Ascending aorta (tissue), 2 donors: ENCODE data around the gene FOSB. TPM values are rescaled to one million over a fixed set of nuclear protein-coding genes. Genes with fewer than 3 reads are reported as not detected.

Experiments used
- DNase-seq, 2 donors: peaks; one replicate each; pipeline ENCODE4 v3.0.0-alpha.2; 2019; ENCODE audit warnings: low spot score in 2 of 2
- H3K27ac ChIP-seq, 2 donors: fragments of 200-600 bp; sonication (generic); one replicate each; pipeline ENCODE4 v1.5.1; 2016 to 2017; ENCODE audit warnings: mild to moderate bottlenecking in 1 of 2
- H3K27me3 ChIP-seq: fragments of 200-600 bp; sonication (generic); one replicate; pipeline ENCODE4 v1.5.1; 2017
- H3K36me3 ChIP-seq, 2 donors: fragments of 200-600 bp; sonication (generic); one replicate each; pipeline ENCODE4 v1.5.1; 2016
- H3K4me1 ChIP-seq, 2 donors: fragments of 200-600 bp; sonication (generic); one replicate each; pipeline ENCODE4 v1.5.1; 2016 to 2017; ENCODE audit warnings: mild to moderate bottlenecking in 1 of 2
- H3K4me3 ChIP-seq, 2 donors: fragments of 200-600 bp; sonication (generic); one replicate each; pipeline ENCODE4 v1.5.1; 2016 to 2017; ENCODE audit warnings: mild to moderate bottlenecking in 1 of 2
- H3K9me3 ChIP-seq, 2 donors: fragments of 200-600 bp; sonication (generic); one replicate each; pipeline ENCODE4 v1.5.1; 2016
- intact Hi-C: fragments of 100-400 bp; cut with DNase I; formaldehyde crosslinking; loops from one replicate; pipeline ENCODE4 v1.15.1; 2023
- total RNA-seq: library from RNA; depleted of rRNA; stranded (reverse); fragments of >200 nt; gene quantifications from one replicate; pipeline ENCODE4 v1.1.0, GENCODE V29; 2016
- TF ChIP-seq, protein P1 (sequence below), 3 experiments: fragments of 200-600 bp in 2 of 3; fragments of 450-650 bp in 1 of 3; sonication (generic) in 2 of 3; IDR thresholded peaks; one replicate each; pipeline ENCODE4 v1.5.1; 2016 to 2019; ENCODE audit warnings: antibody characterized with exemption in 3 of 3, mild to moderate bottlenecking in 1 of 3, moderate library complexity in 1 of 3

The FOSB gene
- total RNA-seq, 1 donor from 2014 or later: 511 TPM

DNA sequence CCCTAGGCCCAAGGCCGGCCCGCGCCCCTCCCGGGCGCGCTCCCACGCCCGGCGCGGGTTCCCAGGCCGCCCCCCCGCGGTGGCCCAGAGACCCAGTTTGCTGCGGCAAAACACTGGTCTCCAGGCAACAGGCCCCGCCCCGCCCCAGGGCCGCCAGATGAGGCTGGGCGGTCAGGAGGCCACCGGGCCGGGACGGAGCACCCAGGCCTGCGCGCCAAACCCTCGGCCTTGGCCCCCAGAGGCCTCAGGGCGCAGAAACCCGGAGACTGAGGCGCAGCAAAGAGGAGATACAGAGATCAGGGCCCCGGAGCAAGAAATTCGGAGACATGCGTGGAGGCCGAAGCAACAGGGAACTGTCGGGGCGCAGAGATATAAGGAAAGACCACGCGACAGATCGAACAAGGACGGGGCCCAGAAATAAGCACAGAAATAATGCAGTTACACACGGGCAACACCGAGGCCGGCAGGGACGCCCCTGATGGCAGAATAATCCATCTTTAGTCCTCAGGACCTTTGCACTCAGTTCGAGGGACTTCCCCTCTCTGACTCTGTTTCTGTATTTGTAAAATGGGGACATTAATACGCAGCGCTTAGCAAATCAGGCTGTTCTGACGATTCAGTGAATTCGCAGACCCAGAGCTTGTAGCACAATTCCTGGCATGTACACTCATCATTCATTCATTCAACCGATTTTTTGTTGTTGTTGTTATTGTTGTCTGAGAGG is 23.3 kb upstream of the FOSB start:
- intact Hi-C loops: no loop called here
- peak overlapping the region; percentile 56 to 64 for H3K4me3 ChIP-seq
- TF ChIP-seq, protein P1, sequence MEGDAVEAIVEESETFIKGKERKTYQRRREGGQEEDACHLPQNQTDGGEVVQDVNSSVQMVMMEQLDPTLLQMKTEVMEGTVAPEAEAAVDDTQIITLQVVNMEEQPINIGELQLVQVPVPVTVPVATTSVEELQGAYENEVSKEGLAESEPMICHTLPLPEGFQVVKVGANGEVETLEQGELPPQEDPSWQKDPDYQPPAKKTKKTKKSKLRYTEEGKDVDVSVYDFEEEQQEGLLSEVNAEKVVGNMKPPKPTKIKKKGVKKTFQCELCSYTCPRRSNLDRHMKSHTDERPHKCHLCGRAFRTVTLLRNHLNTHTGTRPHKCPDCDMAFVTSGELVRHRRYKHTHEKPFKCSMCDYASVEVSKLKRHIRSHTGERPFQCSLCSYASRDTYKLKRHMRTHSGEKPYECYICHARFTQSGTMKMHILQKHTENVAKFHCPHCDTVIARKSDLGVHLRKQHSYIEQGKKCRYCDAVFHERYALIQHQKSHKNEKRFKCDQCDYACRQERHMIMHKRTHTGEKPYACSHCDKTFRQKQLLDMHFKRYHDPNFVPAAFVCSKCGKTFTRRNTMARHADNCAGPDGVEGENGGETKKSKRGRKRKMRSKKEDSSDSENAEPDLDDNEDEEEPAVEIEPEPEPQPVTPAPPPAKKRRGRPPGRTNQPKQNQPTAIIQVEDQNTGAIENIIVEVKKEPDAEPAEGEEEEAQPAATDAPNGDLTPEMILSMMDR (IDR thresholded peaks at IDR 0.05): no peak
- no peaks in the 10 kb centered on the region for H3K9me3 ChIP-seq
- no peaks in the 10 kb centered on the region for H3K27me3 ChIP-seq
- H3K4me1 ChIP-seq: peaks cover 2 to 20% of the 10 kb centered on the region in 2 donors
- peak overlapping the region; percentile 90 to 94 for H3K27ac ChIP-seq
- DNase-seq: peak; percentile 88 to 98
- no peaks in the 10 kb centered on the region for H3K36me3 ChIP-seq

DNA sequence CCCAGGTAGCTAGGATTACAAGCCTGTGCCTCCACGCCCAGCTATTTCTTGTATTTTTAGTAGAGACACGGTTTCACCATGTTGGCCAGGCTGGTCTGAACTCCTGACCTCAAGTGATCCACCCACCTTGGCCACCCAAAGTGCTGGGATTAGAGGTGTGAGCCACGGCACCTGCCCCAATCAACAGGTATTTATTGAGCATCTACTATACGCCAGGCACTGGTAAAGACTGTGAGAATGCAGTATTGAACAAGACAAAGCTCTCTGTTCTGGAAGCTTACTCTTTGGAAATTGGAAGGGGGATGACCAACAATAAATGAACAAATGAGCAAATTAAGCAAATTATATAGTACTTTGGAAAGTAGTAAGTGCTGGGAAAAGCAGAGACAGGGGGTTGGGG is 22.7 kb upstream of the FOSB start:
- Histone ChIP-seq H3K4me3 (no peak overlapping the region), H3K36me3 (no peaks in the 10 kb centered on the region), H3K27me3 (no peaks in the 10 kb centered on the region), H3K9me3 (no peaks in the 10 kb centered on the region), H3K4me1 (peaks cover 5 to 21% of the 10 kb centered on the region in 2 donors), H3K27ac (peak overlapping the region; percentile 90 to 94)
- intact Hi-C loops: no loop called here
- DNase-seq: no peak
- TF ChIP-seq, protein P1 (IDR thresholded peaks at IDR 0.05): no peak

DNA sequence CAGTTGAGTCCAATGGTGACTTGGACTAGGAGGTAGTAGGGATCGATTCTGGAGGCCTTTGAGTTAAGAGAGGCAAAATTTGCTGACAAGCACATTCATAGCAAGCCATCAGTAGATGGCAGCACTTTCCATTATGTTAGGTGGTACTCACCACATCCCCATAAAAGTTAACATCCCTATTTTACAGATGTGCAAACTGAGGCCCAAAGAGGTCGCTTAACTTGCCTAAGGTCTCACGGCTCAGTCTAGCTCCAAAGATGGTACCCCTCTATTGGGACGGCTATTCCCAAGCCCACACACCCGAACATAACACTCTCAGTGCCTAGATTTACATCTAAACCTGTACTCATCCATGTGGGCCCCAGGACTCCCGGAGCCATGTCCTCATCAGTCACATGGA is 21.5 kb upstream of the FOSB start:
- Histone ChIP-seq H3K27ac (peak overlapping the region in 1 of 2 donors; percentile 2), H3K36me3 (no peaks in the 10 kb centered on the region), H3K9me3 (no peaks in the 10 kb centered on the region), H3K4me3 (no peak overlapping the region), H3K27me3 (no peaks in the 10 kb centered on the region), H3K4me1 (peaks cover 12 to 23% of the 10 kb centered on the region in 2 donors)
- no peak for DNase-seq
- intact Hi-C loops: no loop called here
- TF ChIP-seq, protein P1 (IDR thresholded peaks at IDR 0.05): peak in 2 of 3 experiments; percentile 29 to 30

DNA sequence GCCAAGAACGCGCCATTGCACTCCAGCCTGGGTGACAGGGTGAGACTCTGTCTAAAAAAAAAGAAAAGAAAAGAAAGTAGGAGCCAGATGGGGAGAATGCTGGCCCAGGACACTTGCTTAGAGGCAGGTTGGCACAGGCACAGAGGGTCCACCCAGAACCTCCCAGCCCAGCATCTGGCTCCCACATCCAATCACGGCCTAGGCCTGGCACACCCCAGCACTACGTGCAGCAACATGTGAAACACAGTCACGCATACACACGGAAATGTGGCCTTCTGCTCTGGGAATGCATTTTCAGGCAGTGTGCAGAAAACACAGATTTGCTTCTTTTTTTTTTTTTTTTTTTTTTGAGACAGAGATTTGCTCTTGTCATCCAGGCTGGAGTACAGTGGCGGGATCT is 20.9 kb upstream of the FOSB start:
- Histone ChIP-seq H3K4me1 (peaks cover 15 to 25% of the 10 kb centered on the region in 2 donors), H3K36me3 (no peaks in the 10 kb centered on the region), H3K9me3 (no peaks in the 10 kb centered on the region), H3K4me3 (no peak overlapping the region), H3K27me3 (no peaks in the 10 kb centered on the region), H3K27ac (peak overlapping the region in 1 of 2 donors; percentile 2)
- intact Hi-C loops: no loop called here
- no peak for DNase-seq
- TF ChIP-seq, protein P1 (IDR thresholded peaks at IDR 0.05): no peak

DNA sequence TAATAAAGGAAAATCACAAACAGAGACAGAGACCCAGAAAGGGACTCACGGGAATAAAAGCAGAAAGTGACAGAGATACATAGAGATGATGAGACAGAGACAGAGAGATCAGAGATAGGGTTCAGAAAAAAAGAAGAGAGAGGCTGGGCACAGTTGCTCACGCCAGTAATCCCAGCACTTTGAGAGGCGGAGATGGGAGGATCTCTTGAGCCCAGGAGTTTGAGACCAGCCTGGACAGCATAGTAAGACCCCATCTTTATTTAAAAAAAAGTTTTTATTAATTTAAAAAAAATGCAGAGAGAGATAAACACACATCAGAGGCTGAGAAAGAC is 19.4 kb upstream of the FOSB start:
- no peaks in the 10 kb centered on the region for H3K36me3 ChIP-seq
- intact Hi-C loops: no loop called here
- H3K9me3 ChIP-seq: no peaks in the 10 kb centered on the region
- no peak overlapping the region for H3K27ac ChIP-seq
- no peak overlapping the region for H3K4me3 ChIP-seq
- no peaks in the 10 kb centered on the region for H3K27me3 ChIP-seq
- DNase-seq: no peak
- H3K4me1 ChIP-seq: peaks cover 15 to 18% of the 10 kb centered on the region in 2 donors
- TF ChIP-seq, protein P1 (IDR thresholded peaks at IDR 0.05): no peak
